Ishikawa (cell line): ENCODE data around the gene NDUFA6.

Source experiments
- CREB1 ChIP-seq: IDR thresholded peaks from 2 replicates; pipeline ENCODE4 v1.6.1; 2012; ENCODE audit warnings: low read depth
- EGR1 ChIP-seq: IDR thresholded peaks from 2 replicates; pipeline ENCODE4 v1.6.1; 2012
- FOXM1 ChIP-seq: IDR thresholded peaks from 2 replicates; pipeline ENCODE4 v1.6.1; 2012; ENCODE audit warnings: low read depth, borderline replicate concordance
- MAX ChIP-seq: IDR thresholded peaks from 2 replicates; pipeline ENCODE4 v1.6.1; 2012
- NFIC ChIP-seq: IDR thresholded peaks from 2 replicates; pipeline ENCODE4 v1.6.1; 2012
- RAD21 ChIP-seq: IDR thresholded peaks from 2 replicates; pipeline ENCODE4 v1.6.1; 2012; ENCODE audit warnings: low read depth
- TAF1 ChIP-seq: IDR thresholded peaks from 2 replicates; pipeline ENCODE4 v1.6.1; 2012; ENCODE audit warnings: low read depth, mild to moderate bottlenecking
- YY1 ChIP-seq: IDR thresholded peaks from 2 replicates; pipeline ENCODE4 v1.6.1; 2012; ENCODE audit warnings: low read depth

- no peak for TF ChIP-seq MAX
- TF ChIP-seq FOXM1: no peak
- TF ChIP-seq RAD21: no peak
- TF ChIP-seq EGR1: no peak
- TF ChIP-seq YY1: no peak
- TF ChIP-seq CREB1: no peak
- no peak for TF ChIP-seq TAF1
- no peak for TF ChIP-seq NFIC
These were observed 10.3 kb downstream of the NDUFA6 start for GRCh38 chr22:42080287-42080686.
